ENCODE measurements around the gene RAB9A.

DNA sequence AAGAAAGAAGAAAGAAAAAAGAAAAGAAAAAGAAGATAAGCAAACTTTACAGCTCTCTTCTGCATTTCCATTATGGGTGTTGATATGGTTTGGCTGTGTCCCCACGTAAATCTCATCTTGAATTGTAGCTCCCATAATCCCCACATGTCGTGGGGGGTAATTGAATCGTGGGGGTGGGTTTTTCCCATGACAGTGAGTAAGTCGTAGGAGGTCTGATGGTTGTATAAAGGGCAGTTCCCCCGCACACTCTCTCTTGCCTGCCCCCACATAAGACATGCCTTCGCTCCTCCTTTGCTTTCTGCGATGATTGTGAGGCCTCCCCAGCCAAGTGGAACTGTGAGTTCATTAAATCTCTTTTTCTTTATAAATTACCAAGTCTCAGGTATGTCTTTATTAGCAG lies 7.3 kb upstream of the RAB9A start:
- TF ChIP-seq, protein P1, sequence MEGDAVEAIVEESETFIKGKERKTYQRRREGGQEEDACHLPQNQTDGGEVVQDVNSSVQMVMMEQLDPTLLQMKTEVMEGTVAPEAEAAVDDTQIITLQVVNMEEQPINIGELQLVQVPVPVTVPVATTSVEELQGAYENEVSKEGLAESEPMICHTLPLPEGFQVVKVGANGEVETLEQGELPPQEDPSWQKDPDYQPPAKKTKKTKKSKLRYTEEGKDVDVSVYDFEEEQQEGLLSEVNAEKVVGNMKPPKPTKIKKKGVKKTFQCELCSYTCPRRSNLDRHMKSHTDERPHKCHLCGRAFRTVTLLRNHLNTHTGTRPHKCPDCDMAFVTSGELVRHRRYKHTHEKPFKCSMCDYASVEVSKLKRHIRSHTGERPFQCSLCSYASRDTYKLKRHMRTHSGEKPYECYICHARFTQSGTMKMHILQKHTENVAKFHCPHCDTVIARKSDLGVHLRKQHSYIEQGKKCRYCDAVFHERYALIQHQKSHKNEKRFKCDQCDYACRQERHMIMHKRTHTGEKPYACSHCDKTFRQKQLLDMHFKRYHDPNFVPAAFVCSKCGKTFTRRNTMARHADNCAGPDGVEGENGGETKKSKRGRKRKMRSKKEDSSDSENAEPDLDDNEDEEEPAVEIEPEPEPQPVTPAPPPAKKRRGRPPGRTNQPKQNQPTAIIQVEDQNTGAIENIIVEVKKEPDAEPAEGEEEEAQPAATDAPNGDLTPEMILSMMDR (IDR thresholded peaks at IDR 0.05), result no peak
- no peak for TF ChIP-seq POLR2A (IDR thresholded peaks at IDR 0.05)

Data from testis (tissue), 2 donors.